ENCODE data around the gene THPO.

DNA sequence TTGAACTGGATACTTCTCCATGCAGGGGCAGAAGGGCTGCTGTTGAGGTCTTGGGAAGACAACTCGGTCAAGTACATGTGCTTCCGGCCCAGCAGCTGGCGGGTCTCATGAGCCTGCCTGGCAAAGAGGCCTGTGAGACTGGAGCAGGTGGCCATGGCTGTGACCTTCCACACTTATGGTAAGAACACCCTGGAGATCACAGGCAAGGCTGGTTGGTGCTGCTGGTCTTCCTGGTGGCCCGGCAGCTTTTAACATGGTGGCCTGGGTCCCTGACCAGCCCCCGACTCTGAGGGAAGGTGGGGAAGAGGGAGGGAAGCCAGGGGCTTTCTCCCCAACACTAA is 17.3 kb upstream of the THPO start:
- TF ChIP-seq POLR2A (IDR thresholded peaks at IDR 0.05; ENCODE audit: low read length): no peak
- TF ChIP-seq GATA1 (IDR thresholded peaks at IDR 0.05; ENCODE audit: low read depth, low read length): no peak

Data from erythroblast (primary cell).